Activated naive CD4-positive, alpha-beta T cell treated with anti-CD3 and anti-CD28 coated beads, Interleukin-2, amount 10 ng/mL, durations not matched to agents 7 days and 5 days (primary cell): Measurements from ENCODE around the gene STK11IP.

Experiments
- CTCF ChIA-PET: fragments of 350-600 bp; sonication (Branson Sonifier 250); formaldehyde crosslinking; loops from one replicate; lab custom pipeline; 2021; ENCODE audit warnings: antibody characterized with exemption; lab: Charles Lee
- DNase-seq: peaks from one replicate; pipeline ENCODE4 v3.0.0-alpha.2; 2020
- H3K27ac Mint-ChIP-seq: one replicate; pipeline ENCODE4 v1.8.0; 2021; ENCODE audit warnings: mild to moderate bottlenecking, moderate library complexity, mixed read lengths
- H3K27me3 Mint-ChIP-seq: one replicate; pipeline ENCODE4 v1.8.0; 2021; ENCODE audit warnings: mild to moderate bottlenecking, mixed read lengths
- H3K36me3 Mint-ChIP-seq: one replicate; pipeline ENCODE4 v1.8.0; 2021; ENCODE audit warnings: mixed read lengths
- H3K4me1 Mint-ChIP-seq: one replicate; pipeline ENCODE4 v1.8.0; 2021; ENCODE audit warnings: mixed read lengths
- H3K4me3 Mint-ChIP-seq: one replicate; pipeline ENCODE4 v1.8.0; 2021; ENCODE audit warnings: mild to moderate bottlenecking, moderate library complexity, mixed read lengths
- H3K9me3 Mint-ChIP-seq: one replicate; pipeline ENCODE4 v1.8.0; 2021; ENCODE audit warnings: mixed read lengths

Gene STK11IP

DNA sequence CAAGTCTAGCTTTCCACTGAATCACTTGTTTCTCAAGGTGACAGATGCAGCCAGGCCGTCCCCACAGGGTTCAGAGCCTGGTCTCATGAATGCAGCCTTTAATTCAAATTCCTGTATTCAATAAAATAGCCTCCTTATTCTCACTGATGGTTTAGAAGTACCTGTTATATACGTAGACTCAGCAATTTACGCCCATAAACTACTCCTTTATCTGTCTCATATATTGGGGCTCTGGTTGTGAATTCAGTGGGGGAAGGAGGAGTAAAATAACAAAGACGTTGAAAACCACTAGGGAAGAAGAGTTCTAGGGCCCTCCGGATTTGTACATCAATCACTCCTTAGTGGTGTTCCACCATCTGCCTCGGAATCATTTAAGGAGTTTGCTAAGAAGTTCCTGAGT is 28.0 kb upstream of the STK11IP start:
- Mint-ChIP-seq H3K4me3 (no peak overlapping the region), H3K9me3 (no peaks in the 10 kb centered on the region), H3K4me1 (peaks cover 3% of the 10 kb centered on the region), H3K27ac (no peak overlapping the region), H3K27me3 (peaks cover 89% of the 10 kb centered on the region), H3K36me3 (no peaks in the 10 kb centered on the region)
- no peak for DNase-seq
- CTCF ChIA-PET, result interaction anchor here (2.1 kb wide), 1 partner anchor 9 kb away, joined by 5 read pairs; no protein-coding TSS in a partner anchor

DNA sequence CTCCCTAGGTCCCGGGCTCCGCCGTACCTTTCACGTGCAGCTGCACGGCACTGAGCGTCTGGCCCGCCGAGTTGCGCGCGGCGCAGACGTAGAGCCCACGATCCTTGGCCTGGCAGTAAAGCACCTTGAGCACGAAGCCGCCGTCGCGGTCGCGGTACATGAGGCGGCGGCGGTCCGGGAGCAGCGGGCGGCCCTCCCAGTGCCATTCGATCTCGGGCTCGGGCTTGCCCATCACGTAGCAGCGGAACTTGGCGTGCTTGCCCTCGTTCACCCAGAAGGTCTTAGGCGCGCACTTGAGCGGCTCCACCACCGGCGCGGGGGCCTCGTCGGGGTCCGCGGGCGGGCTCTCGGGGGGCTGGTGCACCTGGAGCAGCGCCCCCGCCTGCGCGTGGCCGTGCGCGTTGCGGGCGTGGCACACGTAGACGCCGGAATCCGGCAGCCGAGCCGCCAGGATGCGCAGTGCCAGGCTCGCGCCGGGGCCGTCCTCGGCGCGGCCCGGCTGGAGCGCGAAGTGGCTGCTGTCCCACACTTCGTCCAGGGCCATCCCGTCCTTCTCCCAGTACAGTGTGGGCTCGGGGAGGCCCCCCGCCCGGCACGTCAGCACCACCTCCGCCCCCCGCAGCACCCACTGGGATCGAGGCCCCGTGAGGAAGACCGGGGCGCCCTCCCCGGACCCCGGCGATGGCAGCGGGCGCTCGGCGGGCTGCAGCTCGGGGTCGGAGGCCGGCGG is 27.3 kb upstream of the STK11IP start:
- H3K27me3 Mint-ChIP-seq, result peaks cover 90% of the 10 kb centered on the region
- no peak overlapping the region for H3K4me3 Mint-ChIP-seq
- CTCF ChIA-PET, result interaction anchor here (1.5 to 1.6 kb wide), 2 partner anchors 10 to 73 kb away, joined by 4 to 7 read pairs; no protein-coding TSS in a partner anchor

DNA sequence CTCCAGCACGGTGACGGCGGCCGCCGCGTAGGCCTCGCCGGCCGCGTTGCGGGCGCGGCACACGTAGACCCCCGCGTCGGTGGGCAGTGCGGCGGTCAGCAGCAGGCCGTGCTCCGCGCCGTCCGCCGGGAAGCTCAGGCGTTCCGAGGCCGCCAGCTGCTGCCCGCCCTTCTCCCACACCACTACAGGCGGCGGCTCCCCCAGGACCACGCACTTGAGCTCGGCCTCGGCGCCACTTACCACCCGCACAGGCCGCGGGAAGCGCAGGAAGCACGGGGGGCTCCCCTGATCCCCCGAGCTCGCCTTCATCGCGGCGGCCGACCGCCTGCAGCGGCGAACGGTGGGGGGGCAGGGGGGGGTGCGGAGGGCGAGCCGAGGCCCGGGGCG is 26.7 kb upstream of the STK11IP start:
- H3K9me3 Mint-ChIP-seq, result no peaks in the 10 kb centered on the region
- CTCF ChIA-PET, result interaction anchor here (1.5 to 1.6 kb wide), 2 partner anchors 11 to 72 kb away, joined by 4 to 7 read pairs; no protein-coding TSS in a partner anchor
- H3K4me3 Mint-ChIP-seq, result no peak overlapping the region
- no peaks in the 10 kb centered on the region for H3K36me3 Mint-ChIP-seq
- peaks cover 93% of the 10 kb centered on the region for H3K27me3 Mint-ChIP-seq
- peaks cover 3% of the 10 kb centered on the region for H3K4me1 Mint-ChIP-seq
- DNase-seq, result no peak
- no peak overlapping the region for H3K27ac Mint-ChIP-seq

More for the DNA sequence above, 27.3 kb upstream of the STK11IP start:
- Mint-ChIP-seq H3K27ac (no peak overlapping the region), H3K4me1 (peaks cover 3% of the 10 kb centered on the region), H3K36me3 (no peaks in the 10 kb centered on the region), H3K9me3 (no peaks in the 10 kb centered on the region)
- DNase-seq, result no peak

DNA sequence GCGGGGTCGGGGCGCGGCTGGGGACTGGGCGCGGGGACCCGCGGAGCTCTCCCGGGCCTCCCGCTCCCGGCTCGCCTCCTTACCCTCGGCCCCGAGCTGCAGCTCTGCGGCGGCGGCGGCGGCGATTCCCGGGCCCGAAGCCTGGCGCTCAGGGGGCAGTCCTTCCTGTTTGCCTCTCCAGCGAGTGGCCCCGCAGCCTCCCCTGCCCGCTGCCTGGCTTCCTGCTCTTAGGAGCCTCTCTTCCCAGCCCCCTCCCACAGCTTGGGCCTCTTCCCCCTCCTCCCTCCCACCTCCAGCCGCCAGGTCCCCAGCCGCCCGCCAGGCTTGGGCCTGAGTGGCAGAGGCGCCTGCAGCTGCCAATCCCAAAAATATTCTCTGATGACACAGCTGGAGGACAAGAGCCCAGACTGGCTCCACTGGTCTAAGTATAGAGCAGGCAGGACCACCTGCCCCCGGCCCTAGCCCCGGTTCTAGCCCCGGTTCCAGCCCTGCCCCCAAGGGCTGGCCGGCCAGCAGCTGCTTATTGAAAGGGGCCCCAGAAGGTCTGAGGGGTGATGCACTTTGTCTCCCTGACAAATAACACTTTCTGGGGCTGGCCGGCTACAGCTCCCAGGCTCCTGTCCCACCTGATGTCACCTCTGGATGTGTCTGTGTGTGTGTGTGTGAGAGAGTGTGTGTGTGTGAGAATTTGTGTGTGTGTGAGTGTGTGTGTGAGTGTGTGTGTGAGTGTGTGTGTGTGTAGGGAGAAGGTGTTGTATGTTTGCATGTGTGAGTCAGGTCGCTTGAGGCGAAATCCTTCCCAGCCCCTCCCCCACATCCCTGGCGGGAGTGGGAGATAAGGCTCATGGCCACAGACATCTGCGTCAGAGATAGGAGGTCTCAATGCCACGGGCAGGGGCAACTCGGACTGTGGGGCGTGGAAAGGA is 26.1 kb upstream of the STK11IP start, which contains the start of gene OBSL1:
TSS of gene OBSL1 (minus strand) at position 229 of the 926 bp plus-strand sequence. CDS start 307 bp downstream, outside the sequence.
- Mint-ChIP-seq H3K27me3 (peaks cover 92% of the 10 kb centered on the region), H3K9me3 (no peaks in the 10 kb centered on the region), H3K4me3 (no peak within 1 kb of the TSS), H3K36me3 (no peaks in the 10 kb centered on the region), H3K27ac (no peak within 1 kb of the TSS), H3K4me1 (peaks cover 3% of the 10 kb centered on the region)
- CTCF ChIA-PET, result interaction anchor here (1.5 to 1.6 kb wide), 3 partner anchors 12 to 71 kb away, joined by 3 to 7 read pairs (median 4); no protein-coding TSS in a partner anchor
- no peak for DNase-seq

DNA sequence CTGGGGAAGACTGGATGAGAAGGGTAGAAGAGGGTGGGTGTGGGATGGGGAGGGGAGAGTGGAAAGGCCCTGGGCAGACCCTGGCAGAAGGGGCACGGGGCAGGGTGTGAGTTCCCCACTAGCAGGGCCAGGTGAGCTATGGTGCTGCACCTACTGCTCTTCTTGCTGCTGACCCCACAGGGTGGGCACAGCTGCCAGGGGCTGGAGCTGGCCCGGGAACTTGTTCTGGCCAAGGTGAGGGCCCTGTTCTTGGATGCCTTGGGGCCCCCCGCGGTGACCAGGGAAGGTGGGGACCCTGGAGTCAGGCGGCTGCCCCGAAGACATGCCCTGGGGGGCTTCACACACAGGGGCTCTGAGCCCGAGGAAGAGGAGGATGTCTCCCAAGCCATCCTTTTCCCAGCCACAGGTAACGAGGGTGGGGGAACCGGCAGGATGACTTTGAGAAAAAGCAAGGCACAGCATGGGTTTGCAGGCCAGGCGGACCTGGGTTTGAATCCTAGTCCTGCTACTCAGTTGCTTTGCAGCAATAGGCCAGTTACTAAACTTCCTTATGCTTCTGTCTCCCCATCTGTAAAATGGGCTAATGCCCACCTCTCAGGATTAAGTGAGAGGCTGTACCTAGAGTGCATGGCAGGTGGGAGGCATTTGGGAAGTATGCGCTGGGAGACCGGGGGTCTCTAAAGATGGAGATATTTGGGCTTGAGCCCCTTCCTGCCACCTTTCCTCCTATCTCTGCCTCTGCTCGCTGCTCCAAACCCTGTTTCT is 25.2 kb upstream of the STK11IP start, which contains the start of gene INHA:
TSS of gene INHA (plus strand) at position 74 of the 765 bp plus-strand sequence. CDS start at position 139, 65 bp downstream.
- DNase-seq, result no peak
- H3K36me3 Mint-ChIP-seq, result no peaks in the 10 kb centered on the region
- H3K4me1 Mint-ChIP-seq, result peaks cover 3% of the 10 kb centered on the region
- H3K27me3 Mint-ChIP-seq, result peaks cover 94% of the 10 kb centered on the region
- no peaks in the 10 kb centered on the region for H3K9me3 Mint-ChIP-seq
- CTCF ChIA-PET, result interaction anchor here (1.6 kb wide), 1 partner anchor 17 kb away, joined by 3 read pairs; no protein-coding TSS in a partner anchor
- H3K4me3 Mint-ChIP-seq, result no peak within 1 kb of the TSS
- no peak within 1 kb of the TSS for H3K27ac Mint-ChIP-seq

DNA sequence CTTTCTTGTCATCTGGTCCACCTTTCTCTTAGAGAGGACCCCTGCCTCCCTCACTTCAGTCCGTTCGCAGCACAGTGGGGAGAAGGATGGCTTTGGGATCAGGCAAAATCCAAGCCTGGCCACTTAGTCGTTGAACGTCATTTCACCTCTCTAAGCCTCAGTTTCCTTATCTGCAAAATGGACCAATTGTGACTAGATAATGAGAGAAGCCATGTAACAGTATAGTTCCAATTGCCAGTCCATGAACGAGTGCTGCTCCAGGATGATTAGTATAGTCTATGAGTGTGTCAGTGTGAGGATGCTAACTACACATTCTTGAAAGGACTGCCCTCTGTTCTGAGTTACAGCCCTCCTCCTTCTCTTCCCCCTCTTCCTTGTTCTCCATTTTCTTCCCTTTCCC is 24.5 kb upstream of the STK11IP start:
- Mint-ChIP-seq H3K36me3 (no peaks in the 10 kb centered on the region), H3K4me1 (peaks cover 3% of the 10 kb centered on the region), H3K4me3 (no peak overlapping the region), H3K27me3 (peaks cover 88% of the 10 kb centered on the region), H3K27ac (no peak overlapping the region), H3K9me3 (no peaks in the 10 kb centered on the region)
- CTCF ChIA-PET, result interaction anchor here (1.6 to 1.7 kb wide), 2 partner anchors 13 to 18 kb away, joined by 3 to 8 read pairs; no protein-coding TSS in a partner anchor
- DNase-seq, result no peak

DNA sequence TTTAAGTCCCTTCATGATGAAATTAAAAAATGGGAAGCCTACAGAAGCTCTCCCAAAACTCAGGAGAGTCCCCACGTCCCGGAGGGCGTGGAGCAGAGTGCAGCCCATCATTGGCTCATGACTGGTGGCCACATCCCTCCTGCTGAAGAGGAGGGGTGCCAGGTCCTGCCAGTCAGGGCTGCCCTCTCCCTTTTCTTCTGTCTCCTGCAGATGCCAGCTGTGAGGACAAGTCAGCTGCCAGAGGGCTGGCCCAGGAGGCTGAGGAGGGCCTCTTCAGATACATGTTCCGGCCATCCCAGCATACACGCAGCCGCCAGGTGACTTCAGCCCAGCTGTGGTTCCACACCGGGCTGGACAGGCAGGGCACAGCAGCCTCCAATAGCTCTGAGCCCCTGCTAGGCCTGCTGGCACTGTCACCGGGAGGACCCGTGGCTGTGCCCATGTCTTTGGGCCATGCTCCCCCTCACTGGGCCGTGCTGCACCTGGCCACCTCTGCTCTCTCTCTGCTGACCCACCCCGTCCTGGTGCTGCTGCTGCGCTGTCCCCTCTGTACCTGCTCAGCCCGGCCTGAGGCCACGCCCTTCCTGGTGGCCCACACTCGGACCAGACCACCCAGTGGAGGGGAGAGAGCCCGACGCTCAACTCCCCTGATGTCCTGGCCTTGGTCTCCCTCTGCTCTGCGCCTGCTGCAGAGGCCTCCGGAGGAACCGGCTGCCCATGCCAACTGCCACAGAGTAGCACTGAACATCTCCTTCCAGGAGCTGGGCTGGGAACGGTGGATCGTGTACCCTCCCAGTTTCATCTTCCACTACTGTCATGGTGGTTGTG is 23.0 kb upstream of the STK11IP start:
- H3K36me3 Mint-ChIP-seq, result no peaks in the 10 kb centered on the region
- CTCF ChIA-PET, result interaction anchor here (1.0 to 1.7 kb wide), 2 partner anchors 15 to 68 kb away, joined by 3 to 8 read pairs; no protein-coding TSS in a partner anchor

DNA sequence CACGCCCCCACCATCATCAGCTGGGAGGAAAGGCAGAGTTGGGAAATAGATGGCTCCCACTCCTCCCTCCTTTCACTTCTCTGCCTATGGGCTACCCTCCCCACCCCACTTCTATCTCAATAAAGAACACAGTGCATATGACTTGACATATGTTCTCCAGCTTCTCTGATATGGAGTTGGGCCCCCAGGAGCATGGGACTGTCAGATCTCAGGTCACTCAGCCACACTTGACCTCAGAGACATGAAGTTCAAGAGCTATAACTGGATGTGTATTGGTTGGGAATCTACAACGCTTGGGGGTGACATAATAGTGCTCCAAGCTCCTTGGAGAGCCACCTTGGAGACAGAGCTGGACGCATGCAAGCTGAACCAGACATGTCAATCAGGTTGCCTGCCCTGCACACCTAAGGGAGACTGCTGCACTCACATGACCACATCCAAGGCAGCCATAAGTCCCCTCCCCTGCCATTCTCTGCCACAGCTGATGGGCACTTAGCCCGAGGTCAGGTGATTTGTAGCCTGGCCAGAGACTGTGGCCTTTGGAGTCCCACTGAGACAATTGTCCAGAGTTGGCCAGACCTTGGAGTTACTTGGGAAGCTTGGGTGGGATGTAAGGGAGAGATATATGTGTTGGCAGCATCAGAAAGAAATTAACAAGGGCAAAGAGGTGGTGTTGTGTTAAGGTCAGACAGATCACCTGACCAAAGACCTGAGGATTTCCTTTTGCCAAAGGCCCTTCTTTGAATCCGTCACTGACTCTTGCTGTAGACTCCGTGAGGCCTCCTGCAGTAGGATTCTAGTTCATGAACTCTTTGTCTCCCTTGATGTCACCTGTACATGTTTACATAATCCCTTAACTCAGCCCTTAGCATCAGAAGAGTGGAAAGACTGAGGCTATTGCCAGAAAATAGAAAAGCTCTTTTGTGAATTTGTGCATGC is 21.8 kb upstream of the STK11IP start:
- CTCF ChIA-PET, result interaction anchor here (1.1 kb wide), 1 partner anchor 15 kb away, joined by 3 read pairs; no protein-coding TSS in a partner anchor
- peaks cover 75% of the 10 kb centered on the region for H3K27me3 Mint-ChIP-seq

More for the DNA sequence above, 23.0 kb upstream of the STK11IP start:
- DNase-seq, result no peak
- Mint-ChIP-seq H3K9me3 (no peaks in the 10 kb centered on the region), H3K4me3 (no peak overlapping the region), H3K27me3 (peaks cover 85% of the 10 kb centered on the region), H3K27ac (no peak overlapping the region), H3K4me1 (peaks cover 2% of the 10 kb centered on the region)

DNA sequence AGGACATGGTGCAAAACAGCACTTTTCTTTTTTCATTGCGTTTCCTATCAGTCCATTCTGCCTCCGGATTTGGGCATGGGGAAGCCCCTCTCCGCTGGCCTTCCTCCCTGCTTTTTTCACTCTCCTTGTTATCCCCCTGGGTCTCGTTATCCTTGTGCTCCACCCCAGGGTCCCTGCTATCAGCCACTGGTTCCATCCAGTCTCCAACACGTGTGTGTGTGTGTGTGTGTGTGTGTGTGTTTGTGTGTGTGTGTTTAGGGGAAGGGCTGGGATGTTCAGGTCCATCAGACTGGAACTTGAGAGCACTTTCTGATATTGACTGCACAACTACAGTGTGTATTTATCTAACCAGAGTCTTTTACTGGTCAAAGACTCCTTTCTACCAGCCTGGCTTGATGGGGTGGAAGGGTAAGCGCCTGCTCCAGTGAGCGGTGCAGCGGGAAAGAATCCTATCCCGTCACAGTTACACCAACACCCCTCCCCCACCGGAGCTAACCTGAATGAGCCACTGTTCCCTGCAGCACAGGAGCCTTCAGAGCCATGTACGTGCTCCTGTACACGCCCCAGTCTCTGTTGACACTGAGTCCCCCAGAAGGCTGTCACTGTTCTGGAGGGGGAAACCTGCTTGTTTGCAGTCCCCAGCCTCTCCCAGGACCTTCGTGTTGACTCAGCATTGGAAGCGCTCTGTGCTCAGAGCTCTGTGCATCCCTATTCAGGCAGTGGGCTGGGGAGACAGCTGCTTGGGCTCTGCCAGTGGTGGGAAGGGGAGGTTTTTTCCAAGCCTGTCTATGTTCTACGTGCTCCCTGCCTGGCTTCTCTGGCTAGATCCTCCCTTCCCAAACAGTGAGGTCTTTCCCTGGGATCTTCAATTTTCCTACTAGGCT is 20.9 kb upstream of the STK11IP start:
- Mint-ChIP-seq H3K36me3 (no peaks in the 10 kb centered on the region), H3K4me1 (no peaks in the 10 kb centered on the region), H3K4me3 (no peak overlapping the region), H3K27ac (peak overlapping the region; percentile 67), H3K27me3 (peaks cover 68% of the 10 kb centered on the region), H3K9me3 (no peaks in the 10 kb centered on the region)
- CTCF ChIA-PET, result interaction anchor here (1.1 kb wide), 1 partner anchor 16 kb away, joined by 3 read pairs; no protein-coding TSS in a partner anchor
- no peak for DNase-seq

More for the DNA sequence above, 21.8 kb upstream of the STK11IP start:
- H3K36me3 Mint-ChIP-seq, result no peaks in the 10 kb centered on the region
- H3K4me1 Mint-ChIP-seq, result no peaks in the 10 kb centered on the region
- H3K9me3 Mint-ChIP-seq, result no peaks in the 10 kb centered on the region
- H3K27ac Mint-ChIP-seq, result no peak overlapping the region
- no peak overlapping the region for H3K4me3 Mint-ChIP-seq
- DNase-seq, result no peak

DNA sequence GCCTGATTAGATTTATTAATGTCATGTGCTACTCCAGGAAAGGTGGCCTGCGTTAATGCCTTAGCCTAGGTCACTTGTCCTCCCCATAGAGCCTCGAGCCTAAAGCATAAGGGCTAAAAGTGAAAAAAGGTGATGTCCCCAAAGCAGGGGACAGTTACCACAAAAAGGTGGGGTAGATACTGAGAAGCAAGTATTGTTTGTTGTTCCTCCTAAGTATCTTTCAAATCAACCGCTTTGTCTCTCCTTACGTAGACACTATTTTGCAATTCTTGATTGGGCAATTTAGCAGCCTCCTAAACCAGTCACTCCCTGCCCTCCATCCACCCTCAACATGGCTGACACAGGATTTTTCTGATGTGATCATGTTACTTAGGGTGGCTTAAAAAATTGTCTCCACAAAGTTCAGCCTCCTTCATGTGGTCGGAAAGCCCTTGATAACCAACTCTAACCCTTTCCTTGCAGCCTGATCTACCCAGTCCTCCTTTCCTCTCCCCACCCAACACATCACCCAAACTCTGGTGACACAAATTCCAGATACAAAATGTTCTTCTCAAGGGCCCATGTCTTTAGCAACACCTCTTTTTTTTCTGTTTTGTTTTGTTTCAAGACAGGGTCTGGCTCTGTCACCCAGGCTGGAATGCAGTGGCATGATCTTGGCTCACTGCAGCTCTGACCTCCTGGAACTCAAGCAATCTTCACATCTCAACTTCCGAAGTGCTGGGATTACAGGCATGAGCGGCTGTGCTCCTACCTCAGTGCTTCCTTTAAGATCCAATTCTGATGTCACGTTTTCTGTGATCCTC is 18.6 kb upstream of the STK11IP start:
- Mint-ChIP-seq H3K4me1 (no peaks in the 10 kb centered on the region), H3K27ac (no peak overlapping the region), H3K36me3 (no peaks in the 10 kb centered on the region), H3K27me3 (peaks cover 46% of the 10 kb centered on the region), H3K9me3 (no peaks in the 10 kb centered on the region), H3K4me3 (no peak overlapping the region)
- CTCF ChIA-PET, result no interaction called here
- DNase-seq, result no peak
